GM10248 (cell line): ENCODE data around the gene FNDC5.
A peak's percentile ranks its signal among the peaks of the same experiment; 100 is the strongest.
"Not testable (repeated sequence)": the region's sequence is repeated elsewhere in the genome, so short reads cannot be mapped to it uniquely, and the experiment has no call there.

Experiments
- CTCF ChIA-PET: fragments of 300-600 bp; sonication (Branson Sonifier 250); formaldehyde crosslinking; extraction: SDS; loops from one replicate; lab custom pipeline; 2021; ENCODE audit warnings: antibody characterized with exemption; lab: Yijun Ruan, JAX
- POLR2A ChIA-PET: fragments of 350-650 bp; sonication (Branson Sonifier 250); formaldehyde crosslinking; extraction: SDS; loops from one replicate; lab custom pipeline; 2020; ENCODE audit warnings: antibody characterized with exemption; lab: Yijun Ruan, JAX
- DNase-seq: peaks from one replicate; pipeline ENCODE4 v3.0.0; 2012; ENCODE audit errors: extremely low spot score
- CTCF ChIP-seq: IDR thresholded peaks from 2 replicates; pipeline ENCODE4 v1.5.1; 2012; ENCODE audit warnings: mild to moderate bottlenecking, low read depth; ENCODE audit errors: extremely low read depth, missing control alignments, control extremely low read depth

FNDC5 gene

DNA sequence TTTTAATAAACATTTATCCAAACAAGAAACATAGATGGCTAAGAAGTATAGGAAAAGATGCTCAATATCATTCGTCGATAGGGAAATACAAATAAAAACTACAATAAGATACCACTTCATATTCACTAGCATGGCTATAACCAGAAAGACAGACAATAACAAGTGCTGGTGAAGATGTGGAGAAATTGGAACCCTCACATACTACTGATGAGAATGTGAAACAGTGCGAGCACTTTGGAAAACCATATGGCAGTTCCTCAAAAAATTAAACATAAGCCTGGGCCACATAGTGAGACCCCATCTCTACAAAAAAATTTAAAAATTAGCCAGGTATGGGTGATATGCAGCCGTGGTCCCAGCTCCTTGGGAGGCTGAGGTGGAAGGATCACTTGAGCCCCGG, 39.6 kb upstream of the FNDC5 start:
- no peak for DNase-seq
- ChIA-PET POLR2A (no interaction called here), CTCF (no interaction called here)
- no peak for TF ChIP-seq CTCF

DNA sequence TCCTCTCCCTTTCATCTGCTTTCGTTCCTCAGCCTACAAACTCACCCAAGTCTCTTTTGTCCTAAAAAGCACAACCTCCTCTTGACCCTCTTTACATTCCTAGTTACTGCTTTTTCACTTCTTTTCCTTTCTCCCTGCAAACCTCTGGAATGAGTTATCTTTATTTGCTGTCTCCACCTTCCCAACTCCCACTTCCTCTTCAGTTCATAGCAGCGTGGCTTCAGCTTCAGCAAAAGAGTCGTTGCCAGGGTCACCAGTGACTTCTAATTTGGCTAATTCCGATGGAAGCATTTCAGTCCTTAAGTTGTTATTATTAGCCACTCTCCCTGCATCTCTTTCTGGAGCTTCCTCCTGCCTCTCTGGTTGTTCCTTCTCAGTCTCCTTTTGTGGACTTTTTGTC, 36.7 kb upstream of the FNDC5 start:
- TF ChIP-seq CTCF, result no peak
- ChIA-PET CTCF (no interaction called here), POLR2A (no interaction called here)
- DNase-seq, result no peak

DNA sequence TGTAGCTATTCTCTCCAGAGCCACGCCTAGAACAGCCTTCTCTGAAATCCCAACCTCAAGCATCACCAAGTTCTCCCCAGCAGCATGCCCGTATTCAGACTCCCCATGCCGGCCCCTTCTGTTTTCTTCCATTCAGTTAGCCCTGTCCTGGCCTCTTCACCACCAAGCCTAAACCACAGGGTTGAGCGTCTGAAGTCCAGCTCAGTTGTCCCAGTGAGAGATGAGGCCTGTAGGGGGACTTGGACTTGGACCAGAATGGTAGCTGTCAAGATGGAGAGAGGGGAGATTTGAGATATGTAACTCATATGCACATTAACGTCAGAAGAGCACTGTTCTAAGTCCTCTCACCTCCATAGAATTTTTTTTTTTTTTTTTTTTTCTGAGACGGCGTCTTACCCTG, 35.9 kb upstream of the FNDC5 start:
- ChIA-PET POLR2A (no interaction called here), CTCF (interaction anchor here (1.2 kb wide), 1 partner anchor 14 kb away, joined by 4 read pairs; no protein-coding TSS in a partner anchor)
- TF ChIP-seq CTCF, result no peak
- DNase-seq, result no peak

GRCh38 chr1:32905588-32905987, 34.9 kb upstream of the FNDC5 start:
- DNase-seq, POLR2A ChIA-PET: not testable (repeated sequence)
- CTCF ChIA-PET, result interaction anchor here (1.8 kb wide), 1 partner anchor 181 kb away, joined by 4 read pairs; no protein-coding TSS in a partner anchor

DNA sequence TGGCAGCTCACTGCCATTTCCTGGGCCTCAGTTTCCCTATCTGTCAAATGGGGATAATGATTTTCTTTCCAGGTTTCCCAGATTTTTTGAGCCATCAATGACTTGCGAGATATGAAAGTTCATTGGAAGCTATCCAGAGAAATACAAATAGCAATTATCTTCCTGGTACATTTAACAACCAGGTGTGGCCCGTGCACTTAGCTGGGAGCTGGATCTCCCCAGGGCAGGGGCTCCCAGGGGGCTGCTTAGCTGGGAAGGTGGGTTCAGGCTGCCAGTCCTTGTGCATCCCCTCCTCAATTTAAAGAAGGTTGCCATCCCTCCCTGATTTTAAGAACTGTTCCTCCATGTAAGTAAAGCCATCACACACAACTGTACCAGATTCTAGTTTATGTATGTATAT, 34.1 kb upstream of the FNDC5 start:
- ChIA-PET CTCF (interaction anchor here (1.2 to 1.8 kb wide), 2 partner anchors 10 to 182 kb away, joined by 3 to 4 read pairs; no protein-coding TSS in a partner anchor), POLR2A (no interaction called here)
- no peak for DNase-seq
- no peak for TF ChIP-seq CTCF

DNA sequence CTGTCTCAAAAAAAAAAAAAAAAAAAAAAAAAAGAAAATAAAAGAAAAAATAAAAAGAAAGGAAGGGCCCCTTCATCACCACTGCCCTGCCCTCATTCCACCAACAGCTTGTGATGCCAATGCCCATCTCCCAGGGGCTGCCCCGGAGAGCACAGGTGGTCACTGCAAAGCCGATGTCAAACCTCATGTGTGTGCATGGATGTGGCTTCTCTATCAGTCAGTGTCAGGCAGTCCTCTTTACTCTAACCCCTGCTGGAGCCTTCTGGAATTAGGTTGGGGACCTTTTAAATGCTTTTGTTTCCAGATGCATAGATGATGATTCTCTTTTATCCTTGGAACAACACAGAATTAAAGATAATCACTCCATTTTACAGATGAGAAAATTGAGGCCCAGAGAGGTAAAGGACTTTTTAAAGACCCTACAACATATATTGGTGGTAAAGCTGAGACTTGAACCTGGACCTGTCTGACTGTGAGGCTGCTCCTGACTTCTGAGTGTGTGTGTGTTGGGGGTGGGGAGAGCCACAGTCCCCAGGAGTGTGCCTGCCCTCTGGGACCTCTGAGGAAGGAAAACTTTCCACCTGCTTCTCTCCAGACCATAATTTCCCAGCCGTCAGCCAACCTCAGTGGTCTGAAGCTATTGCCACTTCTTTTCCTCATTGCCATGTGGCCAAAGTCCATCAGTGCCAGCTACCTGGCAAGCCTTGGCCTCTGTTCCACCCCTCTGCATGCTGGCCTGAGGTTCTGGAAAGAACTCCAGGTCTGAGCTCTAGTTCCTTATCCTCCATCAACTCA, 33.5 kb upstream of the FNDC5 start:
- ChIA-PET POLR2A (no interaction called here), CTCF (interaction anchor here (1.2 to 1.8 kb wide), 2 partner anchors 10 to 182 kb away, joined by 3 to 4 read pairs; no protein-coding TSS in a partner anchor)
- no peak for TF ChIP-seq CTCF
- peak; percentile 14 for DNase-seq

DNA sequence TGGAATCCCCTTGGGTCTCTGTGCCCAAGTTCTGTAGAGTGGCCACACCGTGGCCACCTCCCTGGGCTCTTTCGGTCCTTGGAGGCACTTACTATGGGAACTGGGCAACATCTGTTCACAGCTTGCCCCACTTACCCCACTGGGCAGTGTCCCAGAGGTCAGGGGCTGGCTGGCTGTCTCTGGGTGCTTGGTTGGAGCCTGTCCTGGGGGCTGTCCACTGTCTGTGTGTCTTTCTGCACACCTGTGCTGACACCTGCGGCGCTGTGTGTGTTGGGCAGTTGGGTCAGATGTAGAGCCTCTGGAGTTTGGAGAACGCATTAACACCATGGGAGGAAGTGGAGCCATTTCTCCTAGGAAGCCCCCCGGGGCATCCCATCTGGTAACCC, 31.8 kb upstream of the FNDC5 start:
- CTCF ChIA-PET, result no interaction called here
- POLR2A ChIA-PET, result no interaction called here

More for the DNA sequence above, 31.8 kb upstream of the FNDC5 start:
- TF ChIP-seq CTCF, result no peak
- no peak for DNase-seq
